ENCODE data around the gene SLC22A12.
"Not testable (repeated sequence)": the region's sequence is repeated elsewhere in the genome, so short reads cannot be mapped to it uniquely, and the experiment has no call there.

The SLC22A12 gene

GRCh38 chr11:64591257-64592233, 525 bp downstream of the SLC22A12 start:
- no peak for FAIRE-seq

- FAIRE-seq: no peak
Observed at GRCh38 chr11:64592234-64592615, 1.2 kb downstream of the SLC22A12 start.

- no peak for FAIRE-seq
Observed at GRCh38 chr11:64592656-64593055, 1.6 kb downstream of the SLC22A12 start.

- no peak for FAIRE-seq
Observed at GRCh38 chr11:64593156-64594105, 2.4 kb downstream of the SLC22A12 start.

- FAIRE-seq: no peak
Observed at GRCh38 chr11:64594159-64594939, 3.3 kb downstream of the SLC22A12 start.

GRCh38 chr11:64595922-64596321, 4.9 kb downstream of the SLC22A12 start:
- not testable (repeated sequence) for FAIRE-seq

- no peak for FAIRE-seq
Observed at GRCh38 chr11:64597671-64598101, 6.7 kb downstream of the SLC22A12 start.

GRCh38 chr11:64598106-64598796, 7.2 kb downstream of the SLC22A12 start:
- no peak for FAIRE-seq

GRCh38 chr11:64598797-64599697, 8.0 kb downstream of the SLC22A12 start:
- no peak for FAIRE-seq

- no peak for FAIRE-seq
Observed at GRCh38 chr11:64599698-64600211, 8.7 kb downstream of the SLC22A12 start.

GRCh38 chr11:64600281-64600992, 9.4 kb downstream of the SLC22A12 start:
- FAIRE-seq: no peak

- FAIRE-seq: no peak
Observed at GRCh38 chr11:64601605-64602465, 10.8 kb downstream of the SLC22A12 start.

GRCh38 chr11:64602466-64603070, 11.5 kb downstream of the SLC22A12 start:
- no peak for FAIRE-seq

GRCh38 chr11:64603411-64604110, 12.5 kb downstream of the SLC22A12 start:
- no peak for FAIRE-seq

- no peak for FAIRE-seq
Observed at GRCh38 chr11:64604458-64605243, 13.6 kb downstream of the SLC22A12 start.

- no peak for FAIRE-seq
Observed at GRCh38 chr11:64605244-64605560, 14.2 kb downstream of the SLC22A12 start.

Data from A204.1 (cell line).